Ascending aorta (tissue), 2 donors: ENCODE results near the gene SHISA7. TPM values are rescaled to one million over a fixed set of nuclear protein-coding genes. Genes with fewer than 3 reads are reported as not detected.
A peak's percentile ranks its signal among the peaks of the same experiment; 100 is the strongest.

Experiments used
- DNase-seq, 2 donors: peaks; one replicate each; pipeline ENCODE4 v3.0.0-alpha.2; 2019; ENCODE audit warnings: low spot score in 2 of 2
- H3K27ac ChIP-seq, 2 donors: fragments of 200-600 bp; sonication (generic); one replicate each; pipeline ENCODE4 v1.5.1; 2016 to 2017; ENCODE audit warnings: mild to moderate bottlenecking in 1 of 2
- H3K27me3 ChIP-seq: fragments of 200-600 bp; sonication (generic); one replicate; pipeline ENCODE4 v1.5.1; 2017
- H3K36me3 ChIP-seq, 2 donors: fragments of 200-600 bp; sonication (generic); one replicate each; pipeline ENCODE4 v1.5.1; 2016
- H3K4me1 ChIP-seq, 2 donors: fragments of 200-600 bp; sonication (generic); one replicate each; pipeline ENCODE4 v1.5.1; 2016 to 2017; ENCODE audit warnings: mild to moderate bottlenecking in 1 of 2
- H3K4me3 ChIP-seq, 2 donors: fragments of 200-600 bp; sonication (generic); one replicate each; pipeline ENCODE4 v1.5.1; 2016 to 2017; ENCODE audit warnings: mild to moderate bottlenecking in 1 of 2
- H3K9me3 ChIP-seq, 2 donors: fragments of 200-600 bp; sonication (generic); one replicate each; pipeline ENCODE4 v1.5.1; 2016
- CTCF ChIP-seq, 3 experiments: fragments of 200-600 bp in 2 of 3; fragments of 450-650 bp in 1 of 3; sonication (generic) in 2 of 3; IDR thresholded peaks; one replicate each; pipeline ENCODE4 v1.5.1; 2016 to 2019; ENCODE audit warnings: antibody characterized with exemption in 3 of 3, mild to moderate bottlenecking in 1 of 3, moderate library complexity in 1 of 3
- intact Hi-C: fragments of 100-400 bp; cut with DNase I; formaldehyde crosslinking; loops from one replicate; pipeline ENCODE4 v1.15.1; 2023
- total RNA-seq: library from RNA; depleted of rRNA; stranded (reverse); fragments of >200 nt; gene quantifications from one replicate; pipeline ENCODE4 v1.1.0, GENCODE V29; 2016

The SHISA7 gene
- total RNA-seq, 1 donor from 2014 or later = 0.85 TPM

GRCh38 chr19:55486043-55486970 lies 43.2 kb upstream of the SHISA7 start:
- H3K9me3 ChIP-seq = no peaks in the 10 kb centered on the region
- H3K36me3 ChIP-seq = peaks cover 10 to 17% of the 10 kb centered on the region in 2 donors
- H3K27me3 ChIP-seq = no peaks in the 10 kb centered on the region
- peak overlapping the region in 1 of 2 donors; percentile 29 for H3K4me3 ChIP-seq
- no peak for DNase-seq
- H3K27ac ChIP-seq = peak overlapping the region; percentile 85 to 90
- TF ChIP-seq CTCF (IDR thresholded peaks at IDR 0.05) = peak in 1 of 3 experiments; percentile 6
- H3K4me1 ChIP-seq = peaks cover 23 to 42% of the 10 kb centered on the region in 2 donors
- intact Hi-C loops = no loop called here

DNA sequence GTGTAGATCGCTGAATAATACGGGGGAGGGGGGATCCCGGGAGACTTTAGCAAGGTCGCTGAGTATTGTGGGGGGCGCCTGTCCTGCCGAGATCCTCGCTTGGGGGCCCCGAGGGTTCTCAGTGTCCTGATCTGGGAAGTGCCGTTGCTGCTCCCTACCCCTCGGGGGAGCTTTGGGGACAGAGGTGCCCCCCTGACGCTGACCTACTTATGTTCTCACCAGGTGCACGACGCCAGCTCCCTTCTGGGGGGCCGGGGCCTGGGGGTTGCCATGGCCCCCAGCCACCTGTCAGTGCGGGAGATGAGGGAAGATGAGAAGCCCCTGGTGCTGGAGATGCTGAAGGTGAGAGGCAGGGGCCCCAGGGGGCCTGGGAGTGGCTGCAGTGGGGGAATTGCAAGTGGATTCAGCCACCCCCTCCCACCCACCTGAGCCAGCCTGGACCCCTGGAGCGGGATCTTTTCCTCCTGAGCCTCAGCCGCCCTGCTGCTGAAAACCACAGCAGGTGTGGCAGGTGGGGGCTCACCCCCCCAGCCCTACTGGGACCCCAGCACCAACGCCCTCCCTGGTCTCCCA lies 42.4 kb upstream of the SHISA7 start:
- TF ChIP-seq CTCF (IDR thresholded peaks at IDR 0.05) = no peak
- no peak for DNase-seq
- no peaks in the 10 kb centered on the region for H3K9me3 ChIP-seq
- peak overlapping the region; percentile 43 to 69 for H3K4me3 ChIP-seq
- H3K27ac ChIP-seq = peak overlapping the region; percentile 85 to 90
- peaks cover 10 to 21% of the 10 kb centered on the region in 2 donors for H3K36me3 ChIP-seq
- intact Hi-C loops = no loop called here
- no peaks in the 10 kb centered on the region for H3K27me3 ChIP-seq
- H3K4me1 ChIP-seq = peaks cover 23 to 42% of the 10 kb centered on the region in 2 donors

GRCh38 chr19:55484593-55485438 lies 41.7 kb upstream of the SHISA7 start, which contains the start of gene NAT14:
Gene NAT14 (plus strand): TSS chr19:55485188. CDS start chr19:55485709, 521 bp downstream.
- no peaks in the 10 kb centered on the region for H3K27me3 ChIP-seq
- peaks cover 23 to 42% of the 10 kb centered on the region in 2 donors for H3K4me1 ChIP-seq
- peaks cover 10 to 21% of the 10 kb centered on the region in 2 donors for H3K36me3 ChIP-seq
- intact Hi-C loops = no loop called here
- H3K4me3 ChIP-seq = peak within 1 kb of the TSS; percentile 43 to 69
- H3K27ac ChIP-seq = peak within 1 kb of the TSS; percentile 85 to 90
- no peak for DNase-seq
- TF ChIP-seq CTCF (IDR thresholded peaks at IDR 0.05) = no peak
- no peaks in the 10 kb centered on the region for H3K9me3 ChIP-seq

GRCh38 chr19:55483706-55484592 lies 40.8 kb upstream of the SHISA7 start:
- H3K9me3 ChIP-seq = no peaks in the 10 kb centered on the region
- intact Hi-C loops = no loop called here

More at GRCh38 chr19:55483706-55484592, 40.8 kb upstream of the SHISA7 start:
- no peaks in the 10 kb centered on the region for H3K27me3 ChIP-seq
- H3K4me1 ChIP-seq = peaks cover 23 to 42% of the 10 kb centered on the region in 2 donors
- DNase-seq = no peak
- H3K27ac ChIP-seq = peak overlapping the region in 1 of 2 donors; percentile 90
- peaks cover 10 to 21% of the 10 kb centered on the region in 2 donors for H3K36me3 ChIP-seq
- TF ChIP-seq CTCF (IDR thresholded peaks at IDR 0.05) = no peak
- H3K4me3 ChIP-seq = peak overlapping the region; percentile 43 to 69
